GM12801 (cell line): ENCODE data around the gene CTU1.

Source experiments
- TF ChIP-seq, protein P1 (sequence below): IDR thresholded peaks from one replicate; pipeline ENCODE4 v1.5.1; 2011; ENCODE audit warnings: control low read depth; ENCODE audit not compliant: insufficient read length; ENCODE audit errors: extremely low read depth

CTU1 gene

DNA sequence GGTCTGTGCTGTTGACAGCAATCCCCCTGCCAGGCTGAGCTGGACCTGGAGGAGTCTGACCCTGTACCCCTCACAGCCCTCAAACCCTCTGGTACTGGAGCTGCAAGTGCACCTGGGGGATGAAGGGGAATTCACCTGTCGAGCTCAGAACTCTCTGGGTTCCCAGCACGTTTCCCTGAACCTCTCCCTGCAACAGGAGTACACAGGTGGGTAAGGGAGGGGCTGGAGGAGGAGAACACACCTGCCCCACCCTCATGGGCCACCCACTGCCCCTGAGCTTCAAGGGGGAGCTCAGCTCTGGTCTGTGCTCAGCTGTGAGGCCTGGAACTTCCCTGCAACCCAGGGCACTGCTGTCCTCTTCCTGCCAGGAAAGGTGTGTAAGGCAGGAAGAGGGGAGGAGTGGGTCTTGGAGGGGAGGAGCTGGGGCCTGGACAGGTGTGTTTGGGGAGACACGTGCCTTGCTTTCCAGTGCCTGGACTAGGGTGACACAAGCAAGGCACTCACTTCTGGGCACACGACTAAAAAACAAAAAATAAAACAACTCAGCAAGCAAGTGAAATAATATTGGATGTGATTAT lies 37.8 kb upstream of the CTU1 start:
- TF ChIP-seq, protein P1, sequence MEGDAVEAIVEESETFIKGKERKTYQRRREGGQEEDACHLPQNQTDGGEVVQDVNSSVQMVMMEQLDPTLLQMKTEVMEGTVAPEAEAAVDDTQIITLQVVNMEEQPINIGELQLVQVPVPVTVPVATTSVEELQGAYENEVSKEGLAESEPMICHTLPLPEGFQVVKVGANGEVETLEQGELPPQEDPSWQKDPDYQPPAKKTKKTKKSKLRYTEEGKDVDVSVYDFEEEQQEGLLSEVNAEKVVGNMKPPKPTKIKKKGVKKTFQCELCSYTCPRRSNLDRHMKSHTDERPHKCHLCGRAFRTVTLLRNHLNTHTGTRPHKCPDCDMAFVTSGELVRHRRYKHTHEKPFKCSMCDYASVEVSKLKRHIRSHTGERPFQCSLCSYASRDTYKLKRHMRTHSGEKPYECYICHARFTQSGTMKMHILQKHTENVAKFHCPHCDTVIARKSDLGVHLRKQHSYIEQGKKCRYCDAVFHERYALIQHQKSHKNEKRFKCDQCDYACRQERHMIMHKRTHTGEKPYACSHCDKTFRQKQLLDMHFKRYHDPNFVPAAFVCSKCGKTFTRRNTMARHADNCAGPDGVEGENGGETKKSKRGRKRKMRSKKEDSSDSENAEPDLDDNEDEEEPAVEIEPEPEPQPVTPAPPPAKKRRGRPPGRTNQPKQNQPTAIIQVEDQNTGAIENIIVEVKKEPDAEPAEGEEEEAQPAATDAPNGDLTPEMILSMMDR, result no peak

DNA sequence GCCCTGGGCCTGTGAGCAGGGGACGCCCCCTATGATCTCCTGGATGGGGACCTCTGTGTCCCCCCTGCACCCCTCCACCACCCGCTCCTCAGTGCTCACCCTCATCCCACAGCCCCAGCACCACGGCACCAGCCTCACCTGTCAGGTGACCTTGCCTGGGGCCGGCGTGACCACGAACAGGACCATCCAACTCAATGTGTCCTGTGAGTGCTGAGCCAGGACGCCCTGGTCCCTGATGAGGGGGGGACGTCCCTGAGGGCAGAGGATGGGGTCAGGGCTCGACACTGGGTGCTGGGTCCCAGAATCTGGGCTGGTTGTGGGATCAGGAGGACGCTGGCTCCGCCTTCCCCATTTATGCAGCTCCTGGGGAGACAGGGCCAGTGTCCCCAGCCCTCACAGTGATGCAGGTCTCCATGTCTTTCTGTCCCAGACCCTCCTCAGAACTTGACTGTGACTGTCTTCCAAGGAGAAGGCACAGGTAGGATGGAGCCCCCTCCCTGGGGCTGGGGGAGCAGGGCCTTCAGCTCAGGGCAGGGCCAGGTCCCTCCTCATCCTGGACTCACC lies 36.4 kb upstream of the CTU1 start:
- TF ChIP-seq, protein P1, result no peak

DNA sequence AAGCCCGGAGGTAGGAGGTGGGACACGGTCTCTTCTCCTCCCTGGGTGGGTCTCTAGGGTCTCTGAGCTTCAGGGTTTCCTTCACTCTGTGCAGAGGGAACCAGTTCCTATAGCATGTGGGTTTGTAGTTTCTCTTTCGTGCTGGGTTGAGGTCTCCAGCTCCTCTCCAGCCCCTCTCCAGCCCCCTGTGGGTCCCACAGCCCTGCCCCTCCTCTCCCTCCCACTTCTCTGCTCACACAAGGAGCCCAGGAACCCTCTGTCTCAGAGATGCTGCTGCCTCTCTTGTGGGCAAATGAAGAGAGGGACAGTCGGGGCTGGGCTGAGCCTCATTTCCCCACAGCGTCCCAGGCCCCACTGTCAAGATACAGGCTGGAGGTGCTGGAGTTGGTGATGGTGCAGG lies 35.3 kb upstream of the CTU1 start:
- TF ChIP-seq, protein P1, result no peak

DNA sequence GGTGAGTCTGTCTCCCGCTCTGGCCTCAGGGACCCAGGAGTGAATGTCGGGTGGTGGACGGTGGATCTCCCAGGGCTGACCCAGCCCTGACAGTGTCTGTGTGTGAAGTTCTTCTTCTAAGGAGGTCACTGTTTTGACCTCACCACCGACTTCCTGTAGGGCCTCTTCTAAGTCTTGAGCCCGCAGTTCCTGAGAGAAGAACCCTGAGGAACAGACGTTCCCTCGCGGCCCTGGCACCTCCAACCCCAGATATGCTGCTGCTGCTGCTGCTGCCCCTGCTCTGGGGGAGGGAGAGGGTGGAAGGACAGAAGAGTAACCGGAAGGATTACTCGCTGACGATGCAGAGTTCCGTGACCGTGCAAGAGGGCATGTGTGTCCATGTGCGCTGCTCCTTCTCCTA lies 33.9 kb upstream of the CTU1 start, which contains the start of gene SIGLEC7:
Gene SIGLEC7 (plus strand): TSS at position 183 of the 400 bp plus-strand sequence. CDS start 69 bp downstream, at position 252.
- TF ChIP-seq, protein P1, result no peak

DNA sequence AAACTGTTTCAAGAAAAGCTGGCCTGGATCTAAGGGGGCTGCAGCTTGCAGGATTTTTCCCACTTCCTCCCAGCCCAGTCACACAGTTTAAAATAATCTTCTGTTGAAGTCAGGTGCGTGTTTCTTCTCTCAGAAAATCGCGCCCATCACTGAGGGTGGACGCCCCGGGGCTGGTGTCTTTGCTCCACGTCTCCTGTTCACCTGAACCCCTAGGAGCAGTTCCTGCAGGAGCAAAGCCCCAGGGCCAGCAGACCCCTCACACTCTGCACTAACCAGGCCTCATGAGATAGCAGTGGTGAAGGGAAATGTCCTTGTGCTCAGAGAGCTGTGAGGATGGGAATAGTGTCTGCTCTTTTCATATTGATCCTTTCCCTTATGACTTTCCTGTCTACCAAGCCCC lies 33.0 kb upstream of the CTU1 start:
- TF ChIP-seq, protein P1, result no peak

DNA sequence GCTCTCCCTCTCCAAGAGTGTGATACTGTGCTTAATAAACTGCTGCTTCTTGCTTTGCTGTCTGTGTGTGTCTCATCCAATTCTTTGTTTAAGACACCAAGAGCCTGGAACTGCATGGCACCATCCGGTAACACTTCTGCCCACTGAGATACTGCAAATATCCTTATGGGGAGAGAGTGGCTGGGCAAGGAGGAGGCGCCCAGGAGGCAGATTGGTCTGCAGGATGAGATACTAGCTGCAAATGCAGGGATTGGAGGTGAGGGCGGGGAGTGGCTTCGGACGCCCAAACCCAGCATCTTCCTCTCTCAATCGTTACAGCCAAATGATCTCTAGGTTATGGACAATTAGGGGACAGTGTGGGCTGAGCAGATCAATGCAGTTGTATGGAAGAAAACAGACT lies 32.2 kb upstream of the CTU1 start:
- TF ChIP-seq, protein P1, result no peak

DNA sequence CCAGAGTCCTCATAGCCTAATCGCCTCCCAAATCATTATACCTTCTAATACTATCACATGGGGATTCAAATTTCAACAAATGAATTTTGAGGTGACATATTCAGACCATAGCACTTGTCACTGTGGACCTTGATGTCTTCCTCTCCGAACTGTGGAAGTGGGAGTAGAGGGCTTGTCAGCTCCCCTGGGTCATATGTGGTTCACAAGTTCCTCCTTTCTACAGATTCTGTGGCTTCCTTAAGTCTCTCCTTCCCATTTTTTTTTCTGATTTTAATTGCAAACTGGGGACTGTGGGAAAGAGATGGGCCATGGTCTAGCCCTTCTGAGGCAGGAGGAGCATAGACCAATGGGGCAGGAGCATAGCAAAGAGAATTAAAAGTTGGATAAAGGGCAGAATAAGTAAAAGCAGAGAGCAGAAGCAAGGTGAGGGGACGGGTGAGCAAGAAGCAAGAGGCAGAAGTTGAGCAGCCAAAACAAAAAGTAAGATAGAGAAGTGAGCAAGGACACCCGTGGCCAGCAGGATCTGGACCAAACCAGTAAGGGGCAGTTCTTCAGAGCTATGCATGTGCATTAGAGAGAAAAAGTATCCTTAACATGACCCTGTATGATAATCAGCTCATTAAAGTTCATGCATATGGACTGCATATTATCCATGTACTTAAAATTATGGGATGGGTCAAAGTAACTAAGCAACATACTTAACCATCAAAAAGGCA lies 31.2 kb upstream of the CTU1 start:
- TF ChIP-seq, protein P1, result no peak
